ENCODE data around the gene ADIPOR2.

GRCh38 chr12:1835211-1836131 is 144.6 kb downstream of the ADIPOR2 start:
- TF ChIP-seq EP300 (IDR thresholded peaks at IDR 0.05), result no peak
- TF ChIP-seq CTCF (IDR thresholded peaks at IDR 0.05), result no peak
- TF ChIP-seq POLR2AphosphoS5 (IDR thresholded peaks at IDR 0.05), result no peak
